MCF 10A (cell line): Measurements from ENCODE around the gene RAB31. TPM values are rescaled to one million over a fixed set of nuclear protein-coding genes. Genes with fewer than 3 reads are reported as not detected.

Source experiments
- BruUV-seq: library from RNA; stranded (reverse); fragments of 400-500 nt; replicated peaks from 2 replicates; lab custom pipeline; 2021; lab: Mats Ljungman, UMichigan
- CTCF ChIA-PET: fragments of 300-600 bp; sonication (Branson Sonifier 250); formaldehyde crosslinking; extraction: SDS; loops from one replicate; lab custom pipeline; 2021; ENCODE audit warnings: antibody characterized with exemption, inconsistent platforms; lab: Yijun Ruan, JAX
- POLR2A ChIA-PET: fragments of 300-600, 350-650 bp; sonication (Branson Sonifier 250); formaldehyde crosslinking; extraction: SDS; loops from one replicate; lab custom pipeline; 2020; ENCODE audit warnings: antibody characterized with exemption, inconsistent platforms; lab: Yijun Ruan, JAX
- DNase-seq: peaks from one replicate; pipeline ENCODE4 v3.0.0-alpha.2; 2018; ENCODE audit not compliant: unreplicated experiment
- H3K27ac Mint-ChIP-seq: one replicate; pipeline ENCODE4 v1.8.0; 2022; ENCODE audit warnings: mild to moderate bottlenecking, low read depth, mixed read lengths; ENCODE audit not compliant: unreplicated experiment
- H3K27me3 Mint-ChIP-seq: one replicate; pipeline ENCODE4 v1.8.0; 2022; ENCODE audit warnings: mixed read lengths; ENCODE audit not compliant: insufficient read depth, unreplicated experiment
- H3K36me3 Mint-ChIP-seq: one replicate; pipeline ENCODE4 v1.8.0; 2022; ENCODE audit warnings: mild to moderate bottlenecking, moderate library complexity, mixed read lengths; ENCODE audit not compliant: insufficient read depth, unreplicated experiment
- H3K4me1 Mint-ChIP-seq: one replicate; pipeline ENCODE4 v1.8.0; 2022; ENCODE audit warnings: mixed read lengths; ENCODE audit not compliant: insufficient read depth, unreplicated experiment
- H3K4me3 Mint-ChIP-seq: one replicate; pipeline ENCODE4 v1.8.0; 2022; ENCODE audit warnings: mild to moderate bottlenecking, moderate library complexity, mixed read lengths; ENCODE audit not compliant: unreplicated experiment
- H3K9me3 Mint-ChIP-seq: one replicate; pipeline ENCODE4 v1.8.0; 2022; ENCODE audit warnings: mixed read lengths; ENCODE audit not compliant: unreplicated experiment
- CTCF ChIP-seq: fragments of 200-600 bp; IDR thresholded peaks from one replicate; pipeline ENCODE4 v1.8.0; 2022; ENCODE audit warnings: antibody characterized with exemption, mild to moderate bottlenecking; ENCODE audit not compliant: unreplicated experiment
- intact Hi-C: fragments of 100-400 bp; cut with micrococcal nuclease; formaldehyde crosslinking; loops from 2 replicates; pipeline ENCODE4 v1.14.1; 2022
- total RNA-seq: library from RNA; stranded (reverse); gene quantifications from 2 replicates; pipeline ENCODE4 v1.2.3, GENCODE V29; 2022

The RAB31 gene
- total RNA-seq, 1 experiment from 2014 or later, result 6.1 TPM

- intact Hi-C loops, result no loop called here
- Mint-ChIP-seq H3K36me3 (no peaks in the 10 kb centered on the region), H3K4me3 (no peak overlapping the region), H3K27ac (no peak overlapping the region), H3K9me3 (no peaks in the 10 kb centered on the region), H3K27me3 (no peaks in the 10 kb centered on the region), H3K4me1 (no peaks in the 10 kb centered on the region)
- no peak for DNase-seq
- TF ChIP-seq CTCF, result no peak
- BruUV-seq, result no TSS peak
- CTCF ChIA-PET, result interaction anchor here (1.0 to 1.2 kb wide), 2 partner anchors 11 to 115 kb away, joined by 3 to 4 read pairs; no protein-coding TSS in a partner anchor
- POLR2A ChIA-PET, result interaction anchor here (0.7 to 1.4 kb wide), 5 partner anchors 10 to 71 kb away, joined by 3 to 4 read pairs (median 3); no protein-coding TSS in a partner anchor
Measured at GRCh38 chr18:9835825-9836224, 127.7 kb downstream of the RAB31 start.

GRCh38 chr18:9838144-9838877, 130.2 kb downstream of the RAB31 start:
- H3K4me3 Mint-ChIP-seq, result no peak overlapping the region
- DNase-seq, result no peak
- CTCF ChIA-PET, result no interaction called here
- H3K27ac Mint-ChIP-seq, result no peak overlapping the region
- H3K4me1 Mint-ChIP-seq, result no peaks in the 10 kb centered on the region
- no peaks in the 10 kb centered on the region for H3K27me3 Mint-ChIP-seq
- intact Hi-C loops, result no loop called here
- no peaks in the 10 kb centered on the region for H3K36me3 Mint-ChIP-seq
- no peak for TF ChIP-seq CTCF
- H3K9me3 Mint-ChIP-seq, result no peaks in the 10 kb centered on the region
- POLR2A ChIA-PET, result no interaction called here
- no TSS peak for BruUV-seq

- BruUV-seq, result no TSS peak
- TF ChIP-seq CTCF, result no peak
- H3K9me3 Mint-ChIP-seq, result no peaks in the 10 kb centered on the region
- no peak overlapping the region for H3K27ac Mint-ChIP-seq
- no peaks in the 10 kb centered on the region for H3K4me1 Mint-ChIP-seq
- H3K27me3 Mint-ChIP-seq, result no peaks in the 10 kb centered on the region
- no peak overlapping the region for H3K4me3 Mint-ChIP-seq
- POLR2A ChIA-PET, result no interaction called here
- intact Hi-C loops, result no loop called here
- CTCF ChIA-PET, result no interaction called here
- no peak for DNase-seq
- H3K36me3 Mint-ChIP-seq, result no peaks in the 10 kb centered on the region
Measured at GRCh38 chr18:9839211-9839610, 131.1 kb downstream of the RAB31 start.

GRCh38 chr18:9839853-9840252, 131.8 kb downstream of the RAB31 start:
- intact Hi-C loops, result no loop called here
- ChIA-PET CTCF (no interaction called here), POLR2A (interaction anchor here (0.7 kb wide), 1 partner anchor 10 kb away, joined by 3 read pairs; no protein-coding TSS in a partner anchor)
- no peak for DNase-seq
- Mint-ChIP-seq H3K27ac (no peak overlapping the region), H3K4me1 (no peaks in the 10 kb centered on the region), H3K36me3 (no peaks in the 10 kb centered on the region), H3K27me3 (no peaks in the 10 kb centered on the region), H3K9me3 (no peaks in the 10 kb centered on the region), H3K4me3 (no peak overlapping the region)
- BruUV-seq, result no TSS peak
- TF ChIP-seq CTCF, result no peak
